Stimulated activated CD4-positive, alpha-beta T cell treated with anti-CD3 and anti-CD28 coated beads, TNF-alpha, amount 100 ng/mL, for 1 hour (primary cell): ENCODE results near the gene CCDC127.
"Not testable (repeated sequence)": the region's sequence is repeated elsewhere in the genome, so short reads cannot be mapped to it uniquely, and the experiment has no call there.

ENCODE experiments used
- DNase-seq, 3 donors: peaks; one replicate each; pipeline ENCODE4 v3.0.0-alpha.2; 2020; ENCODE audit warnings: low read depth in 3 of 3, low spot score in 1 of 3

The CCDC127 gene

GRCh38 chr5:204001-204400, 14.0 kb downstream of the CCDC127 start:
- no peak for DNase-seq

DNA sequence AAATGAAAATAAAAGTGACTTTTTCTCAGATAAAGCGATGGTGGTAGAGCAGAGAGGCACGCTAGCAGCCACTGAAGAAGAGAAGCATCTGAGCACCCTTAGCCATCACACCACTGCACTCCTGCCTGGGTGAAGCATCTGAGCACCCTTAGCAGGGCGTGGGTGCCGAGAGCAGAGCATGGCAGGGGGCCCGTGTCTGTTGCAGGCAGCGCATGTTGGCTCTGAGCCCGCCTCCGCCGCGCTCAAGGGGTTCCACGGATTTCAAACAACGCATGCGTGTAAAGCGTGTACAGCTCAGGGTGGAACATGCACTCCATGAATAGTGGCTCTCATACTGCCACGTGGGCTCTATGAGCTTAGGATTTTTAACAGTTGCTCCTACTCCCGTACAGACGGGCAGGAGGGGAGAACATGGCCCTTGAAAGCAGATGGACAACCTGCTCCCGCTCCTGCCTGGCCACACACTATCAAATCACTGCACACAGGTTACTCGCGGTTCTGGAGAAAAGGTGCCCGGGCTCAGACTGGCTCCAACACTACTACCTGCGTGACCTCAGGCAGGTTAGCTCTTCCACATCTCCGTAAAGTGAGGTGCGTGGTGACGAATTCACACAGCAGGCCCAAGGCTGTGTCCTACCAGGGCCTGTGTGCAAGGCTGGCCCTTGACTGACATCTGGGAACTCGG, 14.6 kb downstream of the CCDC127 start:
- DNase-seq = no peak

- DNase-seq = no peak
Measured at GRCh38 chr5:201672-202071, 16.3 kb downstream of the CCDC127 start.

GRCh38 chr5:200985-201384, 17.0 kb downstream of the CCDC127 start:
- no peak for DNase-seq

DNA sequence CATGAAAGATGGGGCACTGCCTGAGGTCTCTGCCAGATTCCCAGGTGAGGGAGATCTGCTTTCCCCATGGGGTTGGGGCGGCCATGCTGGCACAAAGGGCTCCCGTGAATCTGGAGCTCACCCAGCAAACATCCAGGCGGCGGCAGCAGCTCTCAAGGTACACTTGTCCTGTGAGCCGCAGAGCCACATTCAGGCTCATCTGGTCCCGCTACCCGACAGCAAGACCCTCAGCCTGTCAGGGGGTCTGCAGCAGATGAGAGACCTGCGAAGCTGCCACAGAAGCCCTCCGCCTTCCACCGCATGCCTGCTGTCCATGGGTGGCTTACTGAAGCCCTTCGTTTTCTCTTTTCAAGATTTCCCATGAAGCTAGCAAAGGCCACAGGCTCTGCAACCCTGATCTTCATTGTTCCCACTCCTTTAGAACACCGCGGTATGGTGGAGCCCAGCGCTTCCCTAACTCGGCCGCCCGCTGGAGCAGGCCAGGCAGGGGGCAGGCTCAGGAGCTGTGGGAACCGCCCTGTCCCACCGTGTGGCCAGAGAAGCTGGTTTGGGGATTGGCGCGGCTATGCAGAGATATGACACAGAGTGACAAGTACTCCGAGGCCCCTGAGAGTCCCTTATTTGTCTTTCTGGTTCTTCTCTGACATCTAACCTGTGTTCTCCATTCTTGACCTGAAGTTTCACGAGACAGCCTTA, 17.9 kb downstream of the CCDC127 start:
- no peak for DNase-seq

- DNase-seq = no peak
Measured at GRCh38 chr5:199197-199949, 18.6 kb downstream of the CCDC127 start.

DNA sequence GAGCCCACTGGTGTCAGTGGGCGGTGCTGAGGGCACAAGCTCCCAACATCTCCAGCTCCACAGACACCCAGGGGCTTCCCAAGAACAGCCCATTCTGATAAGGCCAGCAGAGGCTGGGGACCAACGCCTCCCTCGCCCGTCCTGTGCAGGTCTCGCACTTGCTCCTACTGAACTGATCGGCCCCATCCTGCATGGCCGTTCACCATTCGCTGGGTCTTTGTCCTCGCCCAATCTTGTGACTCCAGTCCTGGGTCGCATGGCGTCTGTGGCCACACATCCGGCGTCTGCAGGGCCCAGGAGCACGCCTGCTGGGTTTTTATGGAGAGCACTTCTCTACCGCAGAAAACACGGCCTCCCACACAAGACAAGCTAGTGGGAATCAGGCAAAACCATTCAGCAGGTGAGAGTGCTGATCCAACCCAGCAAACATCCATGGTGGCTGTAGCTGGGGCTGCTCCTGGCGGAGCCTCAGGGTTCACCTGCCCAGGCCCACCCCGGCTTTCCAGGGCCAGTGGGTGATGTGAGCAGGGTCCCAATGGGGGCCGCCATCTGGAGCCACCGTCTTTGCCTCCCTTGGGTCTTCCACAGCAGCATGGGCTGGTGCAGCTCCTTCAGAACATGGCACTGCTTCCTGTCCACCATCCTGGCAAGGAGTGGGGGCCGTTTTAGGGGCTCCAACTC, 19.3 kb downstream of the CCDC127 start:
- no peak for DNase-seq

- DNase-seq = no peak
Measured at GRCh38 chr5:197892-198489, 20.0 kb downstream of the CCDC127 start.

- DNase-seq = not testable (repeated sequence)
Measured at GRCh38 chr5:197031-197430, 20.9 kb downstream of the CCDC127 start.

GRCh38 chr5:196350-196749, 21.6 kb downstream of the CCDC127 start:
- no peak for DNase-seq

DNA sequence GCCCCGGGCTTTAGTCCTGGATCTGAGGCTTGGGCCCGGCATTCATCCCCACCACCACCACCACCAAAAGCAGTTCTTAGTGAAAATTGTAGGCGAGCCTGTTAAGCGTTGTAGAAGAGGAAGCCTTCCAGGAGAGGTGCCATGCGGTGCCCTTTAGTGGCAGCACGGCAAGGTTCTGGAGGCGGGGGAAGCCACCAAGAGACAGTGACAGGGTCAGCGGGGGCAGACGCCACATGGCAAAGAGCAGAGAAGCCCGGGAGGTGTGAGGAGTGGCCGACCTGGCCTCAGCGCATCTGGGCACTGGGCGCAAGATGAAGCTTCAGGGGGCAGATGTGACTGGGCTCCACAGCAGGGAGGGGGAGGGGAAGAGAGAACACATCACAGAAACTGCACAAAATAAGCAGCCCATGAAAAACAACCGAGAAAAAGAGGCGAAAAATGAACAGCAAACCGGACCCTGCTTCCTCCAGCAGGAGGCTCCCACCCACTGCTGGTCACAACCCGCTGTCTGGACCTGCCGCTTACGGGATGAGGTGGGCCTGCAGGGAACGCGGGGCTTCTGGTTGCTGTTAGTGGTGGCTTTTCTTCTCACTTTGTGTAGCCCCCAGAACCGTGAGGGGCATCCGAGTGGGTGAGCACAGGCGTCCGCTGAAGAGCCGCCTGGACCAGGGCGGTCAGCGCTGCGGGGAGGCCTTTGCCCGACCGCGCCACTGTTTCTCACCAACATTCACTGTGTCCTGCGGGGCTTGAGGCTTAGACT, 22.4 kb downstream of the CCDC127 start:
- DNase-seq = no peak

GRCh38 chr5:194603-195209, 23.2 kb downstream of the CCDC127 start:
- DNase-seq = no peak

GRCh38 chr5:194102-194501, 23.9 kb downstream of the CCDC127 start:
- DNase-seq = no peak

GRCh38 chr5:192970-193831, 24.8 kb downstream of the CCDC127 start:
- no peak for DNase-seq

DNA sequence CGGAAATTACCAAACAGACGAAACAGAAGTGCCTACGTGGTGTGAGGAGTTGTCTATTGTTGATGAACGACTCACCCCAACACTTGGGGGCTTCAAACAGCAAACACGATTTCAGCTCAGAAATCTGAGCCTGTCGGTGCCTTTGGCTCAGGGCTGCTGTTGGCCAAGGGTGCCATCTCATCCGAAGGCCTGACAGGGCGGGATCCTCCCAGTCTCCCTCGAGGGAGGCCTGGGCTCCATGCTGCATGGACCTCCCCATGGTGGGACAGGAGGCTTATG, 25.3 kb downstream of the CCDC127 start:
- DNase-seq = no peak

DNA sequence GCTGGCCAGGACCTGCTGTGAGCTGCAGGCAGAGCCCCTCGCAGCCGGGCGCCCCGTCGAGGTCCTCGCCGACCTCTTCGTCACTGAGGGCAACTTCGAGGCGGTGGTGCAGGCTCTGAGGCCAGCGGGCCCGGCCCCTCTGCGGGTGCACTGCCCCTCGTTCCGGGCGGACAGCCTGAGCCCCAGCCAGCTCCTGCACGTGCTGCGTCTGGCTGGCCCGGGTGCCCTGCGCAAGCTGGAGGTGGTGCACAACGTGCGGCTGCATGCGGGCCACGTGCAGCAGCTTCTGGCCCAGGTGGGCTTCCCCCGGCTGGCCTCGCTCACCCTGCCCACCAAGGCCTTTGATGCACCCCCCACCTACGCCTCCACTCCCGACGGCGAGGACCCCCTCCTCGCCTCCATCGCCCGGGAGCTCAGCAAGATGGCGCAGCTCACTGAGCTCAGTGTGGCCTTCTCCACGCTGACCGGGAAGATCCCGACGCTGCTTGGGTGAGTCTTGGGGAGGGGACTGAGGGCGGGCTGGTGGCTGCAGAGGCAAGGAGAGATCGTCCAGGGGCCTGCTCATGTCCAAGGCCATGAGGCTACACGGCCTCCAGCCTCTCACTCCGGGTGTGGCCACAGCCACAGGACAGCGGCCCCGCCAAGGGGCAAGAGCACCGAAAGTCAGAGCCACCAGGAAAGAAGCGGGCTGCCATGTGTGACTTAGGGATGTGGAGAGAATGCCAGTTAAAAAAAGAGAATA, 25.8 kb downstream of the CCDC127 start:
- no peak for DNase-seq

- DNase-seq = no peak
Measured at GRCh38 chr5:191036-191948, 26.7 kb downstream of the CCDC127 start, which contains the start of gene LRRC14B. Gene LRRC14B, plus strand, starts transcription at chr5:191495. Its CDS starts 44 bp downstream, at chr5:191539.
